Measurements from ENCODE around the gene GPC6.

DNA sequence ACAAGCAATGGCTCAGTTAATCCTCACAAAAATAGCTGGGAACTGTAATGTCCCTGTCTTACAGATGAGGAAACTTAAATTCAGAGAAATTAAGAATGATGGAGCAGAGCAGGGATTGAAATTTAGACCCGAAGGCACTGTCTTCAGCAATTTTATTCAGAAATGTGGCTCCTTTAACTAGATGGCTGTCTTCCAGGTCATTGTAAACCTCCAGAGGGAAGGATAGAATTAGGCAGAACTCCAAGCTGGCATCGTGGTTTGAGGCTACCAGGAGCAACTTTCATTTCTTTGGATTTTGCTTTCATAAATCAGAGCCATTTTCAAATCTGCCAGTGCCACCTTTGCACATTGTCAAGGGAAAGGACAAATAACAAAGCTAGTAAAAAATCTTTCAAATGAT is 913.9 kb downstream of the GPC6 start:
- TF ChIP-seq HOXA7 (CRISPR knock-in tag; IDR thresholded peaks at IDR 0.05; ENCODE audit: borderline replicate concordance) (no peak), ZBTB48 (tag by site-specific recombination; IDR thresholded peaks at IDR 0.05) (no peak), ZNF707 (tag by site-specific recombination; IDR thresholded peaks at IDR 0.05) (no peak), KLF16 (tag by site-specific recombination; IDR thresholded peaks at IDR 0.05) (no peak), YY1 (tag by site-specific recombination; IDR thresholded peaks at IDR 0.05) (no peak), ZNF10 (tag by site-specific recombination; IDR thresholded peaks at IDR 0.05) (no peak), ZNF658 (tag by site-specific recombination; IDR thresholded peaks at IDR 0.05) (no peak), SP7 (tag by site-specific recombination; IDR thresholded peaks at IDR 0.05) (no peak), ZSCAN4 (tag by site-specific recombination; IDR thresholded peaks at IDR 0.05) (no peak), EGR2 (tag by site-specific recombination; IDR thresholded peaks at IDR 0.05; ENCODE audit: low read depth) (no peak), TRIM28 (IDR thresholded peaks at IDR 0.05; ENCODE audit: borderline replicate concordance, low read length) (no peak)
- TF ChIP-seq, protein P1, sequence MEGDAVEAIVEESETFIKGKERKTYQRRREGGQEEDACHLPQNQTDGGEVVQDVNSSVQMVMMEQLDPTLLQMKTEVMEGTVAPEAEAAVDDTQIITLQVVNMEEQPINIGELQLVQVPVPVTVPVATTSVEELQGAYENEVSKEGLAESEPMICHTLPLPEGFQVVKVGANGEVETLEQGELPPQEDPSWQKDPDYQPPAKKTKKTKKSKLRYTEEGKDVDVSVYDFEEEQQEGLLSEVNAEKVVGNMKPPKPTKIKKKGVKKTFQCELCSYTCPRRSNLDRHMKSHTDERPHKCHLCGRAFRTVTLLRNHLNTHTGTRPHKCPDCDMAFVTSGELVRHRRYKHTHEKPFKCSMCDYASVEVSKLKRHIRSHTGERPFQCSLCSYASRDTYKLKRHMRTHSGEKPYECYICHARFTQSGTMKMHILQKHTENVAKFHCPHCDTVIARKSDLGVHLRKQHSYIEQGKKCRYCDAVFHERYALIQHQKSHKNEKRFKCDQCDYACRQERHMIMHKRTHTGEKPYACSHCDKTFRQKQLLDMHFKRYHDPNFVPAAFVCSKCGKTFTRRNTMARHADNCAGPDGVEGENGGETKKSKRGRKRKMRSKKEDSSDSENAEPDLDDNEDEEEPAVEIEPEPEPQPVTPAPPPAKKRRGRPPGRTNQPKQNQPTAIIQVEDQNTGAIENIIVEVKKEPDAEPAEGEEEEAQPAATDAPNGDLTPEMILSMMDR (tag by site-specific recombination; IDR thresholded peaks at IDR 0.05) = no peak
- TF ChIP-seq, protein P2, sequence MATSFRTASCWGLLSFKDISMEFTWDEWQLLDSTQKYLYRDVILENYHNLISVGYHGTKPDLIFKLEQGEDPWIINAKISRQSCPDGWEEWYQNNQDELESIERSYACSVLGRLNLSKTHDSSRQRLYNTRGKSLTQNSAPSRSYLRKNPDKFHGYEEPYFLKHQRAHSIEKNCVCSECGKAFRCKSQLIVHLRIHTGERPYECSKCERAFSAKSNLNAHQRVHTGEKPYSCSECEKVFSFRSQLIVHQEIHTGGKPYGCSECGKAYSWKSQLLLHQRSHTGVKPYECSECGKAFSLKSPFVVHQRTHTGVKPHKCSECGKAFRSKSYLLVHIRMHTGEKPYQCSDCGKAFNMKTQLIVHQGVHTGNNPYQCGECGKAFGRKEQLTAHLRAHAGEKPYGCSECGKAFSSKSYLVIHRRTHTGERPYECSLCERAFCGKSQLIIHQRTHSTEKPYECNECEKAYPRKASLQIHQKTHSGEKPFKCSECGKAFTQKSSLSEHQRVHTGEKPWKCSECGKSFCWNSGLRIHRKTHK (tag by site-specific recombination; IDR thresholded peaks at IDR 0.05) = no peak
